HG03025 (cell line): Measurements from ENCODE around the gene IFI27.
"Not testable (repeated sequence)": the region's sequence is repeated elsewhere in the genome, so short reads cannot be mapped to it uniquely, and the experiment has no call there.

Experiments used
- ATAC-seq: cut with Tn5 transposase; IDR thresholded peaks from one replicate; pipeline ENCODE4 v1.9.1; 2021; ENCODE audit warnings: mild to moderate bottlenecking, moderate library complexity; ENCODE audit not compliant: unreplicated experiment, low FRiP score

The IFI27 gene

GRCh38 chr14:94144765-94145164 lies 34.2 kb downstream of the IFI27 start:
- no peak for ATAC-seq

- ATAC-seq = no peak
Measured at GRCh38 chr14:94145902-94146527, 35.5 kb downstream of the IFI27 start.

GRCh38 chr14:94152676-94153075 lies 42.1 kb downstream of the IFI27 start:
- ATAC-seq = no peak

GRCh38 chr14:94153750-94154342 lies 43.3 kb downstream of the IFI27 start:
- no peak for ATAC-seq

- ATAC-seq = not testable (repeated sequence)
Measured at GRCh38 chr14:94156143-94156542, 45.6 kb downstream of the IFI27 start.

GRCh38 chr14:94157197-94157596 lies 46.7 kb downstream of the IFI27 start:
- no peak for ATAC-seq

- ATAC-seq = no peak
Measured at GRCh38 chr14:94158239-94158883, 47.8 kb downstream of the IFI27 start.

GRCh38 chr14:94161058-94161457 lies 50.5 kb downstream of the IFI27 start:
- ATAC-seq = no peak

- no peak for ATAC-seq
Measured at GRCh38 chr14:94161981-94162380, 51.4 kb downstream of the IFI27 start.

GRCh38 chr14:94162466-94162865 lies 51.9 kb downstream of the IFI27 start:
- no peak for ATAC-seq

GRCh38 chr14:94163796-94164195 lies 53.3 kb downstream of the IFI27 start:
- no peak for ATAC-seq

- no peak for ATAC-seq
Measured at GRCh38 chr14:94164685-94165431, 54.3 kb downstream of the IFI27 start.

GRCh38 chr14:94165744-94166143 lies 55.2 kb downstream of the IFI27 start:
- no peak for ATAC-seq
